SJSA1 (cell line): ENCODE results near the gene PSRC1. TPM values are rescaled to one million over a fixed set of nuclear protein-coding genes. Genes with fewer than 3 reads are reported as not detected.
A peak's percentile ranks its signal among the peaks of the same experiment; 100 is the strongest.
"Not testable (repeated sequence)": the region's sequence is repeated elsewhere in the genome, so short reads cannot be mapped to it uniquely, and the experiment has no call there.

ENCODE experiments used
- DNase-seq, 2 experiments: peaks; one replicate each; pipeline ENCODE4 v3.0.0-alpha.2; 2015 to 2020; ENCODE audit warnings: low spot score in 2 of 2, low read depth in 1 of 2
- H3K27ac ChIP-seq: fragments of 250-450 bp; sonication (Bioruptor Pico); 2 replicates; pipeline ENCODE4 v1.5.1; 2020; ENCODE audit warnings: mild to moderate bottlenecking, moderate library complexity
- H3K27me3 ChIP-seq: fragments of 250-450 bp; sonication (Bioruptor Pico); replicated peaks from 2 replicates; pipeline ENCODE4 v1.5.1; 2020; ENCODE audit warnings: mild to moderate bottlenecking, moderate library complexity
- H3K36me3 ChIP-seq: fragments of 250-450 bp; sonication (Bioruptor Pico); 2 replicates; pipeline ENCODE4 v1.5.1; 2020; ENCODE audit warnings: mild to moderate bottlenecking
- H3K4me1 ChIP-seq: fragments of 250-450 bp; sonication (Bioruptor Pico); replicated peaks from 2 replicates; pipeline ENCODE4 v1.6.1; 2021; ENCODE audit warnings: mild to moderate bottlenecking
- H3K4me3 ChIP-seq: fragments of 250-450 bp; sonication (Bioruptor Pico); 2 replicates; pipeline ENCODE4 v1.5.1; 2020; ENCODE audit warnings: mild to moderate bottlenecking
- H3K9me3 ChIP-seq: fragments of 250-450 bp; sonication (Bioruptor Pico); replicated peaks from 2 replicates; pipeline ENCODE4 v1.5.1; 2020; ENCODE audit warnings: mild to moderate bottlenecking
- total RNA-seq: library from RNA; depleted of rRNA; stranded (reverse); fragments of >200 nt; shearing (Covaris generic); gene quantifications from 2 replicates; pipeline ENCODE4 v1.2.3, GENCODE V29; 2014

Gene PSRC1
- total RNA-seq, 1 experiment from 2014 or later, result 94.1 TPM

DNA sequence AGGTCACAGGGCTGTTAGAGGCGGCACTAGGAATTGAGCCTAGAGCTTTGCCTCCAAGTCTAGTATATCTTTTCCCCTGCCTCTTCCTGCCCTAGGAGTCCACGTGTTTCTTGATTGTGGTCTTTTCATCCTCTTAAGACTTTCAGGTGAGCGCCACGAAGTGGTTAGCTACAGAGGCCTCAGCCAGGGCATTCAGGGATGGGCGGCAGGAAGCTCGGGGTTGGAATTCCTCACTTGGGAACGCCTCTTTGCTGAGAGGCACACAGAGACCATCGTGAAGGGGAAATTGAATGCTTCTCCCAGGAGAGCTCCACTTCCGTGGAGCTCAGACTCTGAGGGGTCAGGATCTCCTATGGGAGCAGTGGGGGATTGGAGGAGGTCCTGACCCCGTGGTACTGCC, 23.0 kb upstream of the PSRC1 start:
- not testable (repeated sequence) for H3K4me3 ChIP-seq

DNA sequence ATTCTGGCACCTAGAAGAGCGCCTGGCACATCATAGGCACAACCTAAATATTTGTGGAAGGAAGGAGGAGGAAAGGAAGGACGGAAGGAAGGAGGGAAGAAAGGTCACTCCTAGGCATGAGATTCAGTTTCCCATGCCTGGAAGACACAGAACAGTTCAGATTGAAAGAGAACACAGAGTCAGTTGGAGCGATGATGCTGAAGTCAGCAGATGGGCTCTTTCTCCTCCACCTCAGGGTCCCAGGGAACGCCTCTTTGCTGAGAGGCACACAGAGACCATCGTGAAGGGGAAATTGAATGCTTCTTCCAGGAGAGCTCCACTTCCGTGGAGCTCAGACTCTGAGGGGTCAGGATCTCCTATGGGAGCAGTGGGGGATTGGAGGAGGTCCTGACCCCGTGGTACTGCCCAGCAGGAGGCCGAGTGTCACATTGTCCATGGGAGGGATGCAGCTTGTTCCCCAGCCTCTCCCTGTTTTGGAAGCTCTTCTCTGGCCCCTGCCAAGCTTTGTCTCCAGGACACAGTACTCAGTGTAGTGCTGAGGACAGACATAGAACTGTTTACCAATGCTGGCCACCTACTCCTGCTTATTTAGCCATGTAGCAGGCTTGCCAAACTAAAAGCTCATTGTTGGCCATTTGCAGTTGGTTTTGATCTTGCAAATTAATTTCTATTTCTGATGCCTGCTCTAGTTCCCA, 21.4 kb upstream of the PSRC1 start:
- Histone ChIP-seq H3K9me3 (no peaks in the 10 kb centered on the region), H3K27ac (no peak overlapping the region), H3K36me3 (no peaks in the 10 kb centered on the region), H3K4me1 (peaks cover 5% of the 10 kb centered on the region), H3K4me3 (no peak overlapping the region), H3K27me3 (no peaks in the 10 kb centered on the region)
- DNase-seq, result no peak

More for the DNA sequence above, 23.0 kb upstream of the PSRC1 start:
- not testable (repeated sequence) for H3K4me1 ChIP-seq, H3K36me3 ChIP-seq, H3K27ac ChIP-seq, H3K27me3 ChIP-seq, H3K9me3 ChIP-seq, DNase-seq

DNA sequence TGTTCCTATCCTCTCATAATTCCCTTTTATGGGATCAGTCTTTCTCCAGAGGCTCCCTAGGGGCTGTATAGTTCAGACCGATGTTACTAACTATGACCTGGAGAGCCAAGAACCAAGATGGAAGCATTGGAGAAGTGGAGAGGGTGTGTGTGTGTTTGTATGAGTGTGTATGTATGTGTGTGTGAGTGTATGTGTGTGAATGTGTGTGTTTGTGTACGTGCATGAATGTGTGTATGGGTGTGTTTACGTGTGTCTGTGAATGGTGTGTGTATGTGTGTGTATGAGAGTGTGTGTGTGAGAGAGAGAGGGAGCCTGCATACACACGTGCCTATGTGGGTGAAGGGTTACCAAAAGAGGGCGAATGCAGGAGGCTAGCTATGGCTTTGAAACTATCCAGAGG, 18.9 kb upstream of the PSRC1 start:
- no peaks in the 10 kb centered on the region for H3K27me3 ChIP-seq
- no peaks in the 10 kb centered on the region for H3K36me3 ChIP-seq
- DNase-seq, result no peak
- H3K27ac ChIP-seq, result no peak overlapping the region
- no peaks in the 10 kb centered on the region for H3K9me3 ChIP-seq
- no peak overlapping the region for H3K4me3 ChIP-seq
- H3K4me1 ChIP-seq, result peaks cover 25% of the 10 kb centered on the region

DNA sequence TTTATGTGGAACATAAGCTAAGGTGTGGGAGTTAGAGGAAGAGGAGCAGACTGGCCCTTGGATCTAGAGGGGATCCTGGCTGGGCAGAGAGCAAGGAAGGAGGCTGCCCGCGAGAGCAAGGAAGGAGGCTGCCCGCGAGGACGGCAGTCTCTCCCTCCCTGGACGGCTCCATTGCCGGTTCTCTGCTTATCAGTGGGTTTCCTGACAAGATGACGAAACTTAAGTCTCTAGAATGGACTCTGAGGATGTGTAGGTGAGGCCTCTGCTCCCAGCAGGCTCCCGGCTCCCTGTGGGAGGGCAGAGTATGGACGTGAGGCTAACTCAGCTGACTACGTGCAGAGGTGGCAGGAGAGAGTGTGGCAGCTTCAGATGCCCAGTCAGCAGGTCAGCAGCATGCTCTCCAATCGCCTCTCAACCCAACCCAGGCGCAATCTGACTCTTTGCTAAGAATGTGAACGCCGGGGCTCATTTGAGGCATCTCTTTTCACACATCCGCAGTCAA, 17.8 kb upstream of the PSRC1 start:
- Histone ChIP-seq H3K9me3 (no peaks in the 10 kb centered on the region), H3K4me3 (no peak overlapping the region), H3K27me3 (no peaks in the 10 kb centered on the region), H3K27ac (no peak overlapping the region), H3K36me3 (no peaks in the 10 kb centered on the region), H3K4me1 (peaks cover 25% of the 10 kb centered on the region)
- no peak for DNase-seq

DNA sequence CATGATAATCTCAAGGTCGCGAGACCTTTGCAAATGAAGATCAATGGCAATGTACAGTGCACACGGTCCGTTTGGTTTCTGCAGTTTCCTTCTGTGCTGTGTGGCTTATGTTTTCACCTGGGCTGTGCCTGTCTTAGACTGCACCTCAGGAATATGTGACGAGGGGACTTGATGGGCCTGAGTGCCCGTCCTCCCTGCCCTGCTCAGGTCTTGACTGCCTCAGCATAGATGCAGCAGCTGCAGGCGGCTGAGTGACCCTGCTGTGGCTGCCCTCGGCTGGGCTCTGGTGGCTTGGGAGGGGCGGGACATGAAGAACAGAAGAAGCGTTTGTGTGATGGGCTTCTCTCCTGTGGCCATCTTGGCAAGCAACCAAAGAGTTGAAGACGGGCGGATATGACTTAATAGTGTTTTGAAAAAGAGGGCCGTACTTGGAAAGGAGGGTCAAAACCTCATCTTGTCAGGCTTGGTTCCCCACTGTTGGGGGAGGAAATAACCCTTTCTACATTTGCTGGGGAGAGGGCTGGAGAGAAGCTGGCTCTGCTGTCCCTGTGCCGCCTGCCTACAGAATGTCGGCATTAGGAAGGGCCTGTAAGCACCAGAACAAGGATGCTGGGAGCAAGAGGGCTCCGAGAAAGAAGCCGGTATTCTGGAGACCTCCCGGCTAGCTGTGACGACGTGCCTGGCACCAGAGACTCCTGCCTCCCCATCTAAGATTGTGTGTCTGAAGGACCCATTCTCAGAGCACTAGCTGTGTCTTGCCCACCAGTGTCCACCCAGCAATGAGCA, 16.8 kb upstream of the PSRC1 start:
- H3K4me3 ChIP-seq, result no peak overlapping the region
- no peaks in the 10 kb centered on the region for H3K36me3 ChIP-seq
- H3K9me3 ChIP-seq, result no peaks in the 10 kb centered on the region
- H3K4me1 ChIP-seq, result peaks cover 25% of the 10 kb centered on the region
- H3K27ac ChIP-seq, result peak overlapping the region; percentile 60
- no peak for DNase-seq
- no peaks in the 10 kb centered on the region for H3K27me3 ChIP-seq

DNA sequence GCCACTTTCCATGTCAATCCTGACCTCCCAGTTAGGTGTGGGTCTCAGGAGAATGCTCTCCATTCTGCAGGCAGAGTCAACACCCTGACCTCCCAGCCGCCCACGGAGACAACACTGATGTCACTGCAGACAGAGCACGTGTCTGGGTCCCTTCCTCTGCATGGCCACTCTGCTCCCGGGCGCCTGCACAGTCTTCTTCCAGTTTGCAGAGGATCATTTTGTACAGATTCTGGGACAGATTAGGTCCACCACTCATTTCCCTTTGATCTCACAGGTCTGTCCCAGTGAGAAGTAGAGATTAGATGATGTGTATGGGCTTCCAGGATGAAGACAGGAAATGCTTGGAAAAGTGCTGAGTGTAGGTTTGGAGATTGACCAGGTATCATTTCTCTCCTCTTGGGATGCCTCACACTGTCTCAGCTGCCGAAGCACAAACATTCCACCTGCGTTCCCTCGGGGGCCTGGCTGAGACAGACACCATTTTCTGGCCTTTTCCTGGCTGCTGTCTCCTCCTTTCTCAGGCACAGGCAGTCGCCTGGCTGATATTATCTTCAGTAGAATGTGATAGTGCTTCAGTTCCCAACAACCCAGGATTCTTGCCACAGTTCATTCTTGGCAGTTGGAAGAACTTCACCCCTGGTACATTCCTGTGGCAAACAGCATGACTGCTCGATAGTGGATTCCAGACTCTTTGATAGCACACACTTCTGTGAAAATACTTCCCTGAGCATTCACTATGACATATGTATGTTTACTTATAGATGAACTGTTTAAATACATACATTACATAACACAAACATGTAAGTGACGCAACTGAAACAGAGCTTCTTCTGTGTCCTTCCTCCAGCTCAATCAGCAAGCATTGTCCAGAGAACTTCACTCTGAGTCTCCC, 16.0 kb upstream of the PSRC1 start:
- Histone ChIP-seq H3K27me3 (no peaks in the 10 kb centered on the region), H3K4me3 (no peak overlapping the region), H3K4me1 (peaks cover 30% of the 10 kb centered on the region), H3K36me3 (no peaks in the 10 kb centered on the region), H3K27ac (peak overlapping the region; percentile 60), H3K9me3 (no peaks in the 10 kb centered on the region)
- peak in 1 of 2 experiments; percentile 50 for DNase-seq

DNA sequence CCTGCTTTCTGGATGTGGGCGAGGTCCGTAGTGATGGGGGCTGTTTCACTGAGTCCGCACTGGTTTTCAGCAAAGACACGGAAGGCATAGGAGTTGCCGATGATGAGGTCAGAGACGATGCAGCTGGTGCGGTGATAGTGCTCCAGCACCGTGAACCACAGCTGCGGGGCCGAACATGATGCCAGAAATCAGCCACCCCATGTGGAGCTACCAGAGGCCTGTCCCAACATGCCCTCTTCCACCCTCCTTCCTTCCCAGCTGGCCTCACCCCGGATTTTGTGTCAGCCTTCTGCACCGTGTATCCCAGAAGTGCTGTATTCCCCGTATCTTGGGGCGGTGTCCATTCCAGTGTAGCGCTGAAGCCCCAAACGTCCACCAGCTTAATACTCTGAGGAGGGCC, 13.8 kb upstream of the PSRC1 start:
- H3K27ac ChIP-seq, result no peak overlapping the region
- no peaks in the 10 kb centered on the region for H3K9me3 ChIP-seq
- H3K36me3 ChIP-seq, result no peaks in the 10 kb centered on the region
- H3K27me3 ChIP-seq, result no peaks in the 10 kb centered on the region
- H3K4me1 ChIP-seq, result peaks cover 33% of the 10 kb centered on the region
- H3K4me3 ChIP-seq, result no peak overlapping the region
- DNase-seq, result no peak

DNA sequence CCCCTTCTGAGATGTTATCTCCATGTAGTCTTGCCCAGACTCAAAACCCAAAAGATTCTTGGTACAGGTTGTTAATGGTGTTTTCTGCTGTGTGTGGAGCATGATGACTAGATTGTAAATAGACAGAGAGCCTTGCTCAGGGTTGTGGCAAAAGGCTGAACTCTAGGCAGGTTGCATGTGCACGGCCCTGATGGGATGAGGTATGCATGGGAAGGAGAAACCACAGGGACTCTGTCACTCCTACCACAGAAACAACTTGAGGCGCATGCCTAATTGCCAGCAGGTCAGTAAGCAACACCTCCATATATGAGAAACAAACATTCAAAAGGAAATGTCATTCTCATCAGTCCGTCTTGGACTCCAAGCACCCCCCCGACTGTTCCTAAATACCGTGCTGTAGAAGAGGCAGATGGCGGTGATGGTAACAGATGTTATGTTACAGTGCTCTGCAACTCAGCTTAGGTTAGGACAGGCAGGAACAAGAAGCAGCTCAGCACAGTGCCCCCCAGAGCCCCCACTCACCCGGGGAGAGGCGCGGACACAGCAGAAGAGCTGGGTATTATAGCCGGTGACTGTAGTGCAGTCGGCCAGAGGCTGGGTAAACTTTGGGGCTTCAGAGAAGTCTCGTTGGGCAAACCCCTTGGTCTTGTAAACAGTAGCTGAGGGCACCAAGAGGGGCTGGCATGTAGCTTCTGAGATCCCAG, 12.9 kb upstream of the PSRC1 start:
- H3K27ac ChIP-seq, result no peak overlapping the region
- peaks cover 33% of the 10 kb centered on the region for H3K4me1 ChIP-seq
- H3K9me3 ChIP-seq, result no peaks in the 10 kb centered on the region
- H3K36me3 ChIP-seq, result no peaks in the 10 kb centered on the region
- H3K4me3 ChIP-seq, result no peak overlapping the region
- no peaks in the 10 kb centered on the region for H3K27me3 ChIP-seq
- DNase-seq, result no peak

DNA sequence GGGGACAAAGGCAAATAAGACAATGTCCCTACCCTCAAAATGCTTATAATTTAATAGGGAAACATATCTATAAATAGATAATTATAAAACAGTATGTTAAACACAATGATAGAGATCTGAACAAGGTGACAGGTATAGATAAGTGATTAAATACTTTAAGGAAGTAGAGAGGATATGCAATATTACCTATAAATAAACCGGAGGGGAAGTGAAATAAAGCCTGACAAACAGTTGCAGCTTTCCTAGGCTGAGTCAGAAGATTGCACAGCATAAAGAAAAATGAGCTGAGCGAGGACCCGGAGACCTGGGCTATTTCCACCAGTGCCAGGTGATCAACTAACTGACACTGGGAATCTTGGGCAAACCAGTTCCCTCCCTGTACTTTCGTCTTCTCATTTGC, 11.5 kb upstream of the PSRC1 start:
- no peak for DNase-seq
- H3K4me1 ChIP-seq, result peaks cover 29% of the 10 kb centered on the region
- no peaks in the 10 kb centered on the region for H3K9me3 ChIP-seq
- H3K36me3 ChIP-seq, result no peaks in the 10 kb centered on the region
- no peaks in the 10 kb centered on the region for H3K27me3 ChIP-seq
- H3K27ac ChIP-seq, result no peak overlapping the region
- H3K4me3 ChIP-seq, result no peak overlapping the region

DNA sequence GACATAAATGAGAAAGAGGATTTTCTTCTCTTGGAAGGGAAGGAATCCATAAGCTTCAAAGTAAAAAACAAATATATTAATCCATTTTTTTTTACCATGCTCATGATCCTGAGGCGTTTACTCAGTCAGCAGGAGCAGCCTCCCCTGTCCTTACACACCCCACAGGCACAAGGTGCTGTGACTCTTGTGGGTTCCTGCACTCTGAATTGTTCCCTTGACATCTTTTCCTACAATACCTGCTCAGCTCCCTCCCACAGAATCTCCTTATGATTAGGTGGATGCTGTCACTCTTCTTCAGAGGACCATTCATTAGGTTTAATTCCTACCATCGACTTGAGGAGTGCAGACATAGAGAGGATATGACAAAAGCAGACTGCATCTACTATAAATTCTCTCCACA, 10.1 kb upstream of the PSRC1 start:
- H3K9me3 ChIP-seq, result no peaks in the 10 kb centered on the region
- no peaks in the 10 kb centered on the region for H3K27me3 ChIP-seq
- no peak overlapping the region for H3K4me3 ChIP-seq
- DNase-seq, result no peak
- no peaks in the 10 kb centered on the region for H3K36me3 ChIP-seq
- peaks cover 14% of the 10 kb centered on the region for H3K4me1 ChIP-seq
- H3K27ac ChIP-seq, result no peak overlapping the region

DNA sequence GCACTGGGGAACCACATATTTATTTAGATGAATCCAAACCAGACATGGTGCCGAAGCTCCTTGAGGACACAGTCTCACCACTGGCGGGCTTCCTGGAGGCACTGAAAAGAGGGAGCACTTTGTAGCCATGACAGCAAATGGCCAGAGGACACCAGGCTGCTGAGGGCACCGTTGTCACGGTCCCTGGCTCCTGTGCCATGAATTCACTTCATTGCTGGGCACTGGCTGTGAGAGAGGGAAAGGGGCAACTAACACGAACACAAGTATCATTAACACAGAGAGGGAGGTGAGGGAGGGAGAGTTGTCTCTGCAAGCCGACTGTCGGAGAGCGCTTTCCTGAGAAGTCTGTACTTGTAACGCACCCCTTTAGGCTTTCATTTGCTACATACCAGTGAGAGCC, 9.4 kb upstream of the PSRC1 start:
- no peaks in the 10 kb centered on the region for H3K9me3 ChIP-seq
- no peaks in the 10 kb centered on the region for H3K27me3 ChIP-seq
- peaks cover 8% of the 10 kb centered on the region for H3K4me1 ChIP-seq
- no peak overlapping the region for H3K27ac ChIP-seq
- no peak for DNase-seq
- no peak overlapping the region for H3K4me3 ChIP-seq
- H3K36me3 ChIP-seq, result no peaks in the 10 kb centered on the region

DNA sequence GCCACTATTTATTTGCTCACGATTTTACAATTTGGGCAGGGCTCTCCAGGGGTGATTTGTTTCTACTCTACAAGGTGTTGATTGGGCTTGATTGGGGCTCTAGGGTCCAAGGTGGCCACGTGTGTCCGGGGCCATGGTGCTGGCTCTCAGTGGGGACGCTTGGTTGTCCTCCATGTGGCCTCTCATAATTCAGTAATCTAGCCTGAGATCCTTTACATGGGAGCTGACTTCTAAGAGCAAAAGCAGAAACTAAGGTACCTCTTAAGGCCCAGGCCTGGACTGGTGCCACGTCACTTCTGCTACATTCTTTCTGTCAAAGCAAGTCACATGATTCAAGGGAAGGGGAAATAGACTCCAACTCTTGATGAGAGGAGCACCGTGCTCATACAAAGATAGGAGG, 8.1 kb upstream of the PSRC1 start:
- Histone ChIP-seq H3K4me3 (no peak overlapping the region), H3K27me3 (no peaks in the 10 kb centered on the region), H3K4me1 (peaks cover 8% of the 10 kb centered on the region), H3K36me3 (no peaks in the 10 kb centered on the region), H3K9me3 (no peaks in the 10 kb centered on the region), H3K27ac (no peak overlapping the region)
- DNase-seq, result no peak

DNA sequence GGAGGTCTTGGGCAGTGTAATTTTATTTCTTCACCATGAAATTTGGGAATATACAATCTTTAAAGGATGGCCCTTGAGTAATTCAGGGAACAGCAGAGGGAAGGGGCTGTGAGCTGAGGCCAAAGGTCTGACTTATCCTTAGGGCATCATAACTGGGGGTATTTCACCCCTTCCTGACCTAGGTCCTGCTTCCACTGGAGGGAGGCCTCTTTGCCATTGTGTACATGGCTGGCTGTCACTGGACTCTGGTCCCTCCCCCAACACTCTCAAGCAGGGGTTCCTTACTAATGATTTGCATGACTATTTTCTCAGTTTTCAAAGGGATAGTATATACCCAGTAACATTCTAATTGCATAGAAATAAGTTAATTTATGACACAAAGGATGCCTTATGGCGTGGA, 7.2 kb upstream of the PSRC1 start:
- no peak overlapping the region for H3K4me3 ChIP-seq

More for the DNA sequence above, 7.2 kb upstream of the PSRC1 start:
- no peaks in the 10 kb centered on the region for H3K27me3 ChIP-seq
- H3K4me1 ChIP-seq, result peaks cover 8% of the 10 kb centered on the region
- no peaks in the 10 kb centered on the region for H3K9me3 ChIP-seq
- no peaks in the 10 kb centered on the region for H3K36me3 ChIP-seq
- DNase-seq, result no peak
- no peak overlapping the region for H3K27ac ChIP-seq
